Brain pericyte (primary cell): ENCODE measurements around the gene PIGU.
"Not testable (repeated sequence)": the region's sequence is repeated elsewhere in the genome, so short reads cannot be mapped to it uniquely, and the experiment has no call there.

Experiments
- DNase-seq: peaks from one replicate; pipeline ENCODE4 v3.0.0-alpha.2; 2012; ENCODE audit warnings: low read depth, low spot score

PIGU gene

GRCh38 chr20:34514897-34515483 lies 161.9 kb downstream of the PIGU start:
- no peak for DNase-seq

DNA sequence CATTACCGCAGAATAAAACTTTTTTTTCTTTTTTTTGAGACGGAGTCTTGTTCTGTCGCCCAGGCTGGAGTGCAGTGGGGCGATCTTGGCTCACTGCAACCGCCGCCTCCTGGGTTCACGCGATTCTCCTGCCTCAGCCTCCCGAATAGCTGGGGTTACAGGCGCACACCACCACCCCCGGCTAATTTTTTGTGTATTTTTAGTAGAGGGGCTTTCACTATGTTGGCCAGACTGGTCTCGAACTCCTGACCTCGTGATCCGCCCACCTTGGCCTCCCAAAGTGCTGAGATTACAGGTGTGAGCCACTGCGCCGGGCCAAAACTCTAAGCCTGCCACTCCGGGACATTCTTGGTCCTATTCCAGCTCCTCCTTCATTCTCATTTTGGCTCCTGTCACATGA lies 162.9 kb downstream of the PIGU start:
- DNase-seq = not testable (repeated sequence)

- DNase-seq = no peak
Measured at GRCh38 chr20:34512955-34513419, 163.9 kb downstream of the PIGU start.

DNA sequence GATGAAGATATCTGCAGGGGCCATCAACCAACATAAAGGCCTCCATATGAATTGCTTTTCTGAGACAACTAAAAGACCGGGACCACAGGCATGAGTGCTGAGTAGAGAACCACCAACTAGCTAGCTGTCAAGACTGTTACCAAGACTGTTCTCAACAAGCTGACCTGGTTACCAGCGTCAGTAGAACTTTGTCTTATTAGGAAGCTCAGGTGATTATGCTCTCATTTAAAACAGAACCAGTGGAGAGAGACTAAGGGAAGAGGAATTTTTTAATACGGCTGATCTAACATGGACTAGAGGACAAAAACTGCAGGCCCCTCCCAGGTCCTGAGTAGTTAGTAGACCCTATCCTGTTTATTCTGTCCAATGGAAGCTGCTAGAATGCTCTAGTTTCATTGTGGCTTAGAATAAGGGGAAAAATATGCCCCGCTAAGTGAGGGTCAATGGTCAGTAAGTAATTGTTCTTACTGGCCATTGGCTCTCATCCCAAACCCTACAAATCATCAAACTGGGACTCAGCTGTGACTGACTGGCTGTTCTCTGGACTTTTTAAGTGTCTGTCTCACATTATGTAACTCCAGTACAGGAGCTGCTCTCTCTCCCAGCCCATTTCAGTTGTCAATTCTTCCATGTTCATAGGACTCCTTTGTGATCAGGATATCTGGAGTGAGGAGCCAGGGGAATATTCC lies 164.5 kb downstream of the PIGU start:
- DNase-seq = no peak

DNA sequence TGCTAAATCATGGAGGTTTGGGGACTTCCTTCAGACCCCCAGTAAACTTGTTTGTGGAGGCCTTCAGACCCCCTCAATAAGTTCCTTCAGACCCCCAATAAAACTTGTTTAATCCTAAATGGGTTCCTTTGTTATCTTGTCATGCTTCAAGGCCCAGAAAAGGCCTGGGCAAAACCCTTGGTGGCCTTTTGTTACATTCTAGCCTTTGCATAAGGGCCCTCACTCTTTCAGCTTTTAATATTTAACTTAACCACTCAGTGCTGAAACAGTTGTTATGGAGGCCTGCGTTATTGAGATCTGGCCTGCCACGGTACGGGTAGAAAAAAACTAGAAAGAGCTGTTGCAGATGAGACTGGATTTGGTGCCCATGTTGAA lies 165.0 kb downstream of the PIGU start:
- DNase-seq = no peak

DNA sequence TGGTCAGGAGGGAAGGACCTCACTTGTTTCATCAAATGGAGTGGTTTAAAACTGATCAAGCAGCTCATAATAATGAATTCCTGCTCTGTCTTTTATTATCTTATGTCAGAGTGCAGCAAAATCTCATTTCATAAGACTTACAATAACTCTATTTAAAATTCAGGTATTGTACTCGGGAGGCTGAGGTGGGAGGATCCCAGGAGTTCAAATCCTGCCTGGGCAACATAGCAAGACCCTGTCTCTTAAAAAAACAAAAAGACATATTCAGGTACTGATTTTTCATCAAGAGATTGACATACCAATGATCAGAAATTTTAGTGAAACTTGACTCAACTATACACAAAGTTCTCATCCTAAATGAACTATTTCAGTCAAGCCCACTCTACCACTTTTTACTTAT lies 166.3 kb downstream of the PIGU start:
- DNase-seq = no peak
